ENCODE measurements around the gene IZUMO2. TPM values are rescaled to one million over a fixed set of nuclear protein-coding genes. Genes with fewer than 3 reads are reported as not detected.

The IZUMO2 gene
- not detected for total RNA-seq

- DNase-seq (ENCODE audit: low spot score) (no peak), ATAC-seq (no peak)
- intact Hi-C loops (cut with DNase I): no loop called here
Measured at GRCh38 chr19:50162988-50163387, at the start of gene IZUMO2. IZUMO2 (minus strand) TSS chr19:50163281; CDS start chr19:50163194, 87 bp downstream.

- DNase-seq (ENCODE audit: low spot score): no peak
- intact Hi-C loops (cut with DNase I): no loop called here
- ATAC-seq: no peak
Measured at GRCh38 chr19:50210425-50210824, 47.3 kb upstream of the IZUMO2 start.

GRCh38 chr19:50209131-50209530 lies 46.0 kb upstream of the IZUMO2 start:
- no peak for ATAC-seq
- intact Hi-C loops (cut with DNase I): no loop called here
- DNase-seq (ENCODE audit: low spot score): no peak

- no peak for ATAC-seq
- intact Hi-C loops (cut with DNase I): no loop called here
- no peak for DNase-seq (ENCODE audit: low spot score)
Measured at GRCh38 chr19:50207730-50208129, 44.6 kb upstream of the IZUMO2 start.

- ATAC-seq: no peak
- no peak for DNase-seq (ENCODE audit: low spot score)
- intact Hi-C loops (cut with DNase I): no loop called here
Measured at GRCh38 chr19:50206191-50206590, 43.1 kb upstream of the IZUMO2 start.

- ATAC-seq (no peak), DNase-seq (ENCODE audit: low spot score) (no peak)
- intact Hi-C loops (cut with DNase I): no loop called here
Measured at GRCh38 chr19:50205681-50206138, 42.6 kb upstream of the IZUMO2 start.

GRCh38 chr19:50204811-50205675 lies 42.0 kb upstream of the IZUMO2 start:
- DNase-seq (ENCODE audit: low spot score): no peak
- intact Hi-C loops (cut with DNase I): no loop called here
- ATAC-seq: peak; percentile 25

GRCh38 chr19:50204081-50204428 lies 41.0 kb upstream of the IZUMO2 start:
- intact Hi-C loops (cut with DNase I): no loop called here
- DNase-seq (ENCODE audit: low spot score): no peak

GRCh38 chr19:50203281-50204080 lies 40.4 kb upstream of the IZUMO2 start, which contains the start of gene MYH14:
MYH14 (plus strand) TSS chr19:50203622; CDS start chr19:50210366, 6,744 bp downstream.
- intact Hi-C loops (cut with DNase I): no loop called here
- ATAC-seq: peak; percentile 94
- DNase-seq (ENCODE audit: low spot score): peak; percentile 92

More at GRCh38 chr19:50204081-50204428, 41.0 kb upstream of the IZUMO2 start:
- no peak for ATAC-seq

GRCh38 chr19:50202962-50203280 lies 39.8 kb upstream of the IZUMO2 start:
- DNase-seq (ENCODE audit: low spot score) (no peak), ATAC-seq (no peak)
- intact Hi-C loops (cut with DNase I): no loop called here

- intact Hi-C loops (cut with DNase I): no loop called here
- ATAC-seq (no peak), DNase-seq (ENCODE audit: low spot score) (no peak)
Measured at GRCh38 chr19:50202386-50202785, 39.3 kb upstream of the IZUMO2 start.

- intact Hi-C loops (cut with DNase I): no loop called here
- DNase-seq (ENCODE audit: low spot score) (no peak), ATAC-seq (no peak)
Measured at GRCh38 chr19:50199259-50199555, 36.1 kb upstream of the IZUMO2 start.

GRCh38 chr19:50198431-50199258 lies 35.6 kb upstream of the IZUMO2 start:
- ATAC-seq (no peak), DNase-seq (ENCODE audit: low spot score) (no peak)
- intact Hi-C loops (cut with DNase I): no loop called here

- no peak for DNase-seq (ENCODE audit: low spot score)
- ATAC-seq: no peak
- intact Hi-C loops (cut with DNase I): no loop called here
Measured at GRCh38 chr19:50197348-50197747, 34.3 kb upstream of the IZUMO2 start.

GRCh38 chr19:50196322-50196932 lies 33.3 kb upstream of the IZUMO2 start:
- no peak for ATAC-seq
- intact Hi-C loops (cut with DNase I): no loop called here
- no peak for DNase-seq (ENCODE audit: low spot score)

GRCh38 chr19:50195224-50195623 lies 32.1 kb upstream of the IZUMO2 start:
- ATAC-seq: no peak
- no peak for DNase-seq (ENCODE audit: low spot score)
- intact Hi-C loops (cut with DNase I): no loop called here

- intact Hi-C loops (cut with DNase I): no loop called here
- ATAC-seq (no peak), DNase-seq (ENCODE audit: low spot score) (no peak)
Measured at GRCh38 chr19:50192463-50193211, 29.6 kb upstream of the IZUMO2 start.

- ATAC-seq: no peak
- no peak for DNase-seq (ENCODE audit: low spot score)
- intact Hi-C loops (cut with DNase I): no loop called here
Measured at GRCh38 chr19:50191216-50191615, 28.1 kb upstream of the IZUMO2 start.

Measured in sciatic nerve (tissue), 2 donors.